ENCODE data around the gene PSMA7.
"Not testable (repeated sequence)": the region's sequence is repeated elsewhere in the genome, so short reads cannot be mapped to it uniquely, and the experiment has no call there.

Gene PSMA7

GRCh38 chr20:62117362-62117646 is 25.9 kb downstream of the PSMA7 start:
- no peak for DNase-seq

DNA sequence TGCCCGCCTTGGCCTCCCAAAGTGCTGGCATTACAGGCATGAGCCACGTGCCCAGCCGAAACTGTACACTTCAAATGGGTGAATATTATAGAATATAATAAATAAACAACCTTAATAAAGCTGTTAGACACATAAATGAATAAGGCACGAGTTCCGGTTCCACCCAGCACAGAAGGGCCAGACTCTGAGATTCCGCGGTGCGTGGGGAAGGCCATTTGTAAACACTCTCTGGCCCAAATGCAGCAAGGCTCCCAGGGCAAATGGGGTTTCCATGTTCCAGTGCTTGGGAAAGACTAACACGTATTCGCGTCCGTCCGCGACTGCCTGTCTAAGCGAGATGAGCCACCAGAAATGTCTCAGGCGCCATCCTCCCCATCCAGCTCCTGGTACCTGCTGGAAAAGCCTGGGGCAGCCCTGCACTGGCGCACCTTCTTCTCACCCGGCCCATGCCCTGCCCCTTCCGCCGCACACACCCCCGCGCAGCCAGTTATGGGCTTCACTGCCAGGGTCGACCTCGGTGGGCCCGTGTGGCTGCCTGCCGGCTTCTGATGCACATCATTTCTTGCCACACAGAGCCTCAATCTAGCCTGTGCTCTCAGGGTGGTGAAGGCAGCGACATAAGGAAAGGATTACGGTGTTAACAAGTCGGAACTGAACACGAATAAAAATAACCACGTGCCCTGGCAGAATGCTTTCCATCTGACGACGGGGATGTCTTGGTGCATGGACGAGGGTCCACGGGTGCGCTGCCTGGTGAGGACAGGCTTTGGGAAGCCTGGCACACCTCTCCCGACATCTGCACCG is 26.4 kb downstream of the PSMA7 start:
- DNase-seq = no peak

- DNase-seq = not testable (repeated sequence)
These were observed 27.3 kb downstream of the PSMA7 start for GRCh38 chr20:62115800-62116407.

GRCh38 chr20:62114894-62115293 is 28.3 kb downstream of the PSMA7 start:
- no peak for DNase-seq

DNA sequence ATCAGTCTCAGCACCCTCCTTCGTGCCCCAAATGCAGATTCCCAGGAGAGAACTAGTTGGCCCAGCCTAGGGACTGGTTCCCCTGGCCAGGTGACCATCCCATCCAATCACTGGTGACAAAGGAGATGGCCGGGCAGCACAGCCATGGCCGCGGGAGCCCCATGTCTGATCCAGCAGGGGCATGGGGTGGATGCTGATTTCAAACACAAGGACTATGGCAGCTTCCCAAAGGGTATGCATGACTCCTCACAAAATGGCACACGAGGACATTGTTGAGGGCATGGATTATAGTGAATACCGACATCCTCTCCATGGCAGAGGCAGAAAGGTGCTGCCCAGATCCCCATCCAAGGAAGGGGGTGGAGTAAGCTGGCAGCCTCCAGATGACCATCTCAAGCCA is 30.8 kb downstream of the PSMA7 start:
- DNase-seq = no peak

GRCh38 chr20:62111148-62111547 is 32.0 kb downstream of the PSMA7 start:
- DNase-seq = no peak

GRCh38 chr20:62105592-62105991 is 37.6 kb downstream of the PSMA7 start:
- DNase-seq = no peak

- DNase-seq = no peak
These were observed 38.3 kb downstream of the PSMA7 start for GRCh38 chr20:62104791-62105345.

GRCh38 chr20:62104234-62104789 is 38.9 kb downstream of the PSMA7 start:
- DNase-seq = no peak

- no peak for DNase-seq
These were observed 39.5 kb downstream of the PSMA7 start for GRCh38 chr20:62103508-62104233.

- DNase-seq = no peak
These were observed 42.1 kb downstream of the PSMA7 start for GRCh38 chr20:62101078-62101477.

DNA sequence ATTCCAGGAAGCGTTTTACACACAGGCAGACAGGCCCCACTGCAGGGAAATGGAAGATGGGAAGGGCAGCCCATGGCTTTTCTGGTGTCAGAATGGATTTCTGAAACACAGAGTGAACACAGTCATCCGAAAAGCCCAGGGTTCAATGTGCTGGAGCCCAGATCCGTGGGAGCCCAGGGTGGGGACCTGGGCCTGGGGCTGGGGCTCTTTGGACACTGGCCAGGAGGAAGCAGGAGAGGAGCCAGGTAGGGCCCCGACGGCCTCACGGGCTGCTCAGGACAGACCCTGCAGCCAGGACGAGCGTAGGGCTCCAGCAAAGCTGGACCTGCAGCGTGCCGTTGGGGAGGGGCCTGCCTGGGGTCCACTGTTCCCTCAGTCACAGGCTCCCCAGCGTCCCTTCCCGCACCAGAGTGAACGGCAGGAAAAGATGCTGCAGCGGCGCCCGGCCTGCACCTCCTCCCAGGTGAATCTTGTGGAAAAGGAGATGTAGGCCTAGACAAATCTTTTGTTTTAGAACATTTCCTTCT is 45.2 kb downstream of the PSMA7 start:
- no peak for DNase-seq

GRCh38 chr20:62096421-62097380 is 46.5 kb downstream of the PSMA7 start:
- DNase-seq = no peak

GRCh38 chr20:62089393-62089792 is 53.8 kb downstream of the PSMA7 start:
- no peak for DNase-seq

DNA sequence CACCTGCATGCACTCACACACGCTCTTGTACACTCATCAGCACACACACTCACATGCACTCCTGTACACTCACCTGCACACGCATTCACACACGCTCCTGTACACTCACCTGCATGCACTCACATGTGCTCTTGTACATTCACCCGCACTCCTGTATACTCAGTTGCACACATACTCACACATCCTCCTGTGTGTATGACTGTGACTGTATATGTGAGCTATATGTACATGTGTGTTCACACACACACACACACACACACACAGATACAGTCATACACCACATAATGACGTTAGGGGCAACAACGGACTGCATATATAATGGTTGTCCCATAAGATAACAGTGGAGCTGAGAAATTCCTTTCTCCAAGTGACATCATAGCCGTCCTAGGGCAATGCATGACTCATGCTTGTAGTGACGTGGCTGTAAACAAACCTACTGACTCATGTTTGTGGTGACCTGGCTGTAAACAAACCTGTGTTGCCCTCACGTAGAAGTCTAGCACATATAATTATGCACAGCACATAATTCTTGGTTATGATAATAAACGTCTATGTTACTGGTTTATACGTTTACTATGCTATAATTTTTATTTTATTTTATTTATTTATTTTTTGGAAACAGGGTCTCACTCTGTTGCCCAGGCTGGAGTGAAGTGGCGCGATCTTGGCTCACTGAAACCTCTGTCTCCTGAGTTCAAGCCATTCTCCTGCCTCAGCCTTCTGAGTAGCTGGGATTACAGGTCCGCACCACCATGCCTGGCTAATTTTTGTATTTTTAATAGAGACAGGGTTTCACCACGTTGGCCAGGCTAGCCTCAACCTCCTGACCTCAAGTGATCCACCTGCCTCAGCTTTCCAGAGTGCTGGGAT is 54.7 kb downstream of the PSMA7 start:
- no peak for DNase-seq

- no peak for DNase-seq
These were observed 55.6 kb downstream of the PSMA7 start for GRCh38 chr20:62087632-62088031.

DNA sequence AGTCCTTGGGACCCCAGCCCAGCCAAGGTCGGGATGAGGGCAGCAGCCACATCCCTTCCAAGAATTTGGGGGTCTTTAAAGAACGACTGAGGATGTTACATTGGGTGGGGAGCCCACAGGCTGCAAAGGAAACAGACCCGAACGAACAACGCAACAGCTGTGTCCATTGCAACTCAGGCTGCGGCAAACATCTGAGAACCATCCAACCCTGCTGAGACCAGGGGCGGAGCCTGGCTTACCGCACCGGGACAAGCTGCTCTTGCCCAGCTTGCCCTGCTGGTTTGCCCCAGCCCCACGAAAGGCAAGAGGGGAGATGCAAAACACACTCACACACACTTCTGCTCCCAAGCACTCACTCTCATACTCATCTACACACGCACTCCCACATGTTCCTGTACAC is 56.0 kb downstream of the PSMA7 start:
- no peak for DNase-seq

Data from NCI-H2171 treated with DMSO at 0.1 percent for 48 hours (cell line).